Panc1 (cell line): ENCODE results near the gene SERPINI2. TPM values are rescaled to one million over a fixed set of nuclear protein-coding genes. Genes with fewer than 3 reads are reported as not detected.
A peak's percentile ranks its signal among the peaks of the same experiment; 100 is the strongest.

ENCODE experiments used
- ATAC-seq: fragments of 200-7000 bp; cut with Tn5 transposase; 2 replicates; pipeline ENCODE4 v1.9.1; 2020; ENCODE audit warnings: mild to moderate bottlenecking, moderate library complexity
- Bru-seq: library from RNA; stranded (reverse); fragments of 400-500 nt; gene quantifications from one replicate; lab custom pipeline; 2021; lab: Mats Ljungman, UMichigan
- BruChase-seq, 2 experiments: library from RNA; stranded (reverse); fragments of 400-500 nt; gene quantifications; one replicate each; lab custom pipeline; 2021; lab: Mats Ljungman, UMichigan
- BruUV-seq: library from RNA; stranded (reverse); fragments of 400-500 nt; replicated peaks from 2 replicates; lab custom pipeline; 2021; lab: Mats Ljungman, UMichigan
- CTCF ChIA-PET: fragments of 300-600 bp; sonication (Branson Sonifier 250); formaldehyde crosslinking; loops from one replicate; lab custom pipeline; 2022; ENCODE audit warnings: antibody characterized with exemption; lab: Charles Lee
- POLR2A ChIA-PET: fragments of 300-600 bp; sonication (Branson Sonifier 250); formaldehyde crosslinking; loops from one replicate; lab custom pipeline; 2022; ENCODE audit warnings: antibody characterized with exemption; lab: Charles Lee
- DNase-seq: peaks from one replicate; pipeline ENCODE4 v3.0.0-alpha.2; 2010; ENCODE audit warnings: low read depth, low spot score
- H3K27ac ChIP-seq: 2 replicates; pipeline ENCODE4 v1.5.1; 2011; ENCODE audit warnings: mild to moderate bottlenecking, low read length, inconsistent platforms
- H3K27me3 ChIP-seq: fragments of 200-500 bp; sonication (Bioruptor generic); 2 replicates; pipeline ENCODE4 v1.6.0; 2014; ENCODE audit warnings: low read length, inconsistent platforms; ENCODE audit not compliant: control insufficient read depth, insufficient read depth
- H3K36me3 ChIP-seq: fragments of 200-500 bp; sonication (Bioruptor generic); 2 replicates; pipeline ENCODE4 v1.5.1; 2014; ENCODE audit warnings: inconsistent platforms, mild to moderate bottlenecking, low read length, moderate library complexity; ENCODE audit not compliant: control insufficient read depth, insufficient read depth
- H3K4me1 ChIP-seq: 2 replicates; pipeline ENCODE4 v1.5.1; 2011; ENCODE audit warnings: inconsistent platforms, mild to moderate bottlenecking, low read length, moderate library complexity; ENCODE audit not compliant: control insufficient read depth, insufficient read depth
- H3K4me3 ChIP-seq, 2 experiments: 2 replicates each; pipeline ENCODE4 v1.5.1; 2011 to 2012; ENCODE audit warnings: low read depth in 2 of 2, low read length in 2 of 2, mild to moderate bottlenecking in 2 of 2, inconsistent platforms in 1 of 2, moderate library complexity in 1 of 2
- H3K9me3 ChIP-seq: fragments of 200-500 bp; sonication (Bioruptor generic); 2 replicates; pipeline ENCODE4 v1.5.1; 2014; ENCODE audit warnings: low read depth, mild to moderate bottlenecking, inconsistent platforms, low read length, moderate library complexity; ENCODE audit not compliant: control insufficient read depth, insufficient read depth
- CTCF ChIP-seq: fragments of 450-650 bp; IDR thresholded peaks from 2 replicates; pipeline ENCODE4 v1.5.1; 2017; ENCODE audit warnings: mild to moderate bottlenecking
- POLR2AphosphoS5 ChIP-seq: IDR thresholded peaks from 2 replicates; pipeline ENCODE4 v1.6.1; 2012; ENCODE audit warnings: mild to moderate bottlenecking, low read depth, low read length, moderate library complexity
- REST ChIP-seq, 2 experiments: IDR thresholded peaks; 2 replicates each; pipeline ENCODE4 v1.6.1; 2011 to 2012; ENCODE audit warnings: low read depth in 2 of 2, control low read depth in 1 of 2, low read length in 1 of 2, mild to moderate bottlenecking in 1 of 2, moderate library complexity in 1 of 2; ENCODE audit not compliant: insufficient read depth in 1 of 2
- SIN3A ChIP-seq: IDR thresholded peaks from 2 replicates; pipeline ENCODE4 v1.6.1; 2012; ENCODE audit warnings: low read depth, mild to moderate bottlenecking, low read length, moderate library complexity, borderline replicate concordance; ENCODE audit not compliant: insufficient read depth
- TCF7L2 ChIP-seq: IDR thresholded peaks from 2 replicates; pipeline ENCODE4 v1.6.1; 2011; ENCODE audit warnings: mild to moderate bottlenecking, low read depth, low read length, inconsistent platforms
- in situ Hi-C: cut with HindIII; loops from 2 replicates; pipeline ENCODE4 v1.10.0; 2016; ENCODE audit warnings: low sequenced_read_pairs, low pct_unique_long_range_greater_than_20kb
- intact Hi-C: fragments of 100-400 bp; cut with micrococcal nuclease; formaldehyde crosslinking; loops from one replicate; pipeline ENCODE4 v1.10.0; 2022; ENCODE audit not compliant: unreplicated experiment
- long read RNA-seq: library from polyadenylated mRNA; unstranded; transcript quantifications from one replicate; pipeline ENCODE4 v2.0.0, GENCODE V29; 2021; ENCODE audit not compliant: unreplicated experiment
- polyA plus RNA-seq: library from polyadenylated mRNA; unstranded; fragments of >200 nt; gene quantifications from one replicate; pipeline ENCODE4 v1.2.1, GENCODE V29; 2012; ENCODE audit warnings: missing spikeins; ENCODE audit not compliant: insufficient read length
- total RNA-seq: library from RNA; stranded (reverse); gene quantifications from one replicate; pipeline ENCODE4 v1.2.1, GENCODE V29; 2021; ENCODE audit not compliant: unreplicated experiment

SERPINI2 gene
- total RNA-seq (not detected), Bru-seq, nascent RNA (percentile 11 among the genes with signal in this experiment), BruChase-seq, experiment 1, labeled RNA remaining after a 2-hour chase (percentile 14 among the genes with signal in this experiment), BruChase-seq, experiment 2, labeled RNA remaining after a 6-hour chase (percentile 10 among the genes with signal in this experiment)
- not detected for polyA plus RNA-seq
- long read RNA-seq: 0 reads

GRCh38 chr3:167473863-167474262 lies at the start of gene SERPINI2:
Gene SERPINI2 (minus strand): TSS chr3:167474042. CDS start chr3:167471834, 2,208 bp downstream.
- H3K36me3 ChIP-seq: no peaks in the 10 kb centered on the region
- intact Hi-C loops: no loop called here
- no peak within 1 kb of the TSS for H3K27ac ChIP-seq
- in situ Hi-C loops: no loop called here
- BruUV-seq: no TSS peak
- no peaks in the 10 kb centered on the region for H3K9me3 ChIP-seq
- DNase-seq (no peak), ATAC-seq (no peak)
- no peaks in the 10 kb centered on the region for H3K27me3 ChIP-seq
- POLR2A ChIA-PET: no interaction called here
- H3K4me3 ChIP-seq: no peak within 1 kb of the TSS
- TF ChIP-seq POLR2AphosphoS5: no peak
- no peak for TF ChIP-seq SIN3A
- TF ChIP-seq CTCF: no peak
- TF ChIP-seq REST (IDR thresholded peaks at IDR 0.05; ENCODE audit: insufficient read depth in 1 of 2, low read depth in 2 of 2, low read length in 1 of 2): no peak
- TF ChIP-seq TCF7L2: no peak
- CTCF ChIA-PET: no interaction called here
- H3K4me1 ChIP-seq: no peaks in the 10 kb centered on the region

DNA sequence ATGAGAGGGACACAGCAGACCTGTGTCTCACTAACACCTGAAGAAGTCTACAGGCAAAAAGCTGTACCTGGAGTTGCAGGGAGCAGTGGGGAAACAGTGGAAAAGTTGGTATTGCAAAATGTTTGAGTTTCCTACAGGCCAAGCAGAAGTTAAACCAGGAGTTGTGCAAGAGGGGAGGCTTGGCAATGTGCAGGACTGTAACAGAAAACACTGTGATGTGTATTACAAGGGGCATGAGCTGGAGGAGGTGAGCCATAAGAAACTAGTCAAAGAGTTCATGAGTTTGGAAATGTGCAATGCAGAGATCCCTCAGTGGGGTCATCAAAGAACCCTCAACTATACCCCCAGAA lies 47.1 kb upstream of the SERPINI2 start:
- Histone ChIP-seq H3K4me1 (no peaks in the 10 kb centered on the region), H3K9me3 (no peaks in the 10 kb centered on the region), H3K27me3 (no peaks in the 10 kb centered on the region), H3K27ac (no peak overlapping the region), H3K36me3 (no peaks in the 10 kb centered on the region), H3K4me3 (no peak overlapping the region)
- TF ChIP-seq CTCF (no peak), REST (IDR thresholded peaks at IDR 0.05; ENCODE audit: insufficient read depth in 1 of 2, low read depth in 2 of 2, low read length in 1 of 2) (no peak), TCF7L2 (no peak), POLR2AphosphoS5 (no peak), SIN3A (no peak)
- ATAC-seq (no peak), DNase-seq (no peak)
- intact Hi-C loops (no loop called here), in situ Hi-C loops (no loop called here)
- BruUV-seq: no TSS peak
- ChIA-PET POLR2A (no interaction called here), CTCF (no interaction called here)
